GM12865 (cell line): Measurements from ENCODE around the gene CRPPA.
"Not testable (repeated sequence)": the region's sequence is repeated elsewhere in the genome, so short reads cannot be mapped to it uniquely, and the experiment has no call there.

ENCODE experiments used
- DNase-seq: peaks from one replicate; pipeline ENCODE4 v3.0.0; 2010; ENCODE audit warnings: low read depth
- H3K4me3 ChIP-seq: 2 replicates; pipeline ENCODE4 v1.5.1; 2011; ENCODE audit warnings: mild to moderate bottlenecking, low read depth, low read length, control low read depth
- CTCF ChIP-seq: IDR thresholded peaks from 2 replicates; pipeline ENCODE4 v1.5.1; 2011; ENCODE audit warnings: low read length, control low read depth, low read depth, inconsistent platforms; ENCODE audit not compliant: insufficient read depth; ENCODE audit errors: missing control alignments

Gene CRPPA

GRCh38 chr7:16421333-16422102 lies at the start of gene CRPPA:
CRPPA (minus strand) TSS chr7:16421538; CDS start chr7:16421322, 216 bp downstream.
- no peak for DNase-seq
- H3K4me3 ChIP-seq = peak within 1 kb of the TSS; percentile 7
- TF ChIP-seq CTCF = no peak

GRCh38 chr7:16465469-16466361 lies 44.4 kb upstream of the CRPPA start, which contains the start of gene SOSTDC1:
SOSTDC1 (minus strand) TSS chr7:16465738; CDS start chr7:16465668, 70 bp downstream.
- no peak for TF ChIP-seq CTCF
- no peak for DNase-seq
- no peak within 1 kb of the TSS for H3K4me3 ChIP-seq

- no peak for TF ChIP-seq CTCF
- no peak for DNase-seq
- H3K4me3 ChIP-seq = no peak overlapping the region
Measured at GRCh38 chr7:16463949-16464715, 42.8 kb upstream of the CRPPA start.

- no peak for DNase-seq
- H3K4me3 ChIP-seq = no peak overlapping the region
- no peak for TF ChIP-seq CTCF
Measured at GRCh38 chr7:16463520-16463919, 42.2 kb upstream of the CRPPA start.

DNA sequence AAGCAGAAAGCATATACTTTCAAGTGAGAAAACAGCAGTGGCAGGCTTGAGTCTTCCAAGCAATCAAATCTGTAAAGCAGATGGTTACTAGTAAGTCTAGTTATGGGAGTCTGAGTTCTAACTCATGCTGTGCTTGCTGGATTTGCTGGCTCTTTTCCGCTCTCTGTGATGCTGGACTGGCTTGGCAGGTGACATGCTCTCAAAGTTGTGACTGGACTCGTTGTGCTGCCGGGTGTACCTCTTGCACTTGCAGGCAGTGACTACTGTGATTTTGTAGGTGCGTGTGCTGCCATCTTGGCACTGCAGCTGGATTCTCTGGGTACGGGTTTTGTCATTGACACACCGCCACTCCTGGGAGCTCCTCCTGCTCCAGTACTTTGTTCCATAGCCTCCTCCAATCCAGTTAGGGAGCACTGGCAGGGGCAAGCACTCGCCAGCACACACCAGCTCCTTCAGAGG lies 41.1 kb upstream of the CRPPA start:
- no peak overlapping the region for H3K4me3 ChIP-seq
- no peak for DNase-seq
- no peak for TF ChIP-seq CTCF

- H3K4me3 ChIP-seq = no peak overlapping the region
- DNase-seq = no peak
- no peak for TF ChIP-seq CTCF
Measured at GRCh38 chr7:16460789-16461493, 39.6 kb upstream of the CRPPA start.

- not testable (repeated sequence) for DNase-seq, H3K4me3 ChIP-seq
Measured at GRCh38 chr7:16456303-16456702, 35.0 kb upstream of the CRPPA start.
